Stomach smooth muscle (tissue), 2 donors: ENCODE results near the gene DRAXIN.

Source experiments
- H3K27ac ChIP-seq: one replicate; pipeline ENCODE4 v1.7.0; 2013; ENCODE audit warnings: mild to moderate bottlenecking, low read length, inconsistent platforms
- H3K27me3 ChIP-seq, 2 donors: one replicate each; pipeline ENCODE4 v1.7.0; 2013; ENCODE audit warnings: low read length in 2 of 2; ENCODE audit not compliant: insufficient read depth in 2 of 2, control insufficient read depth in 1 of 2
- H3K36me3 ChIP-seq, 2 donors: one replicate each; pipeline ENCODE4 v1.7.0; 2013; ENCODE audit warnings: low read length in 2 of 2; ENCODE audit not compliant: control insufficient read depth in 2 of 2, insufficient read depth in 2 of 2
- H3K4me1 ChIP-seq: one replicate; pipeline ENCODE4 v1.7.0; 2013; ENCODE audit warnings: low read length; ENCODE audit not compliant: control insufficient read depth, insufficient read depth
- H3K4me3 ChIP-seq, 2 donors: one replicate each; pipeline ENCODE4 v1.7.0; 2013; ENCODE audit warnings: low read length in 2 of 2
- H3K9ac ChIP-seq, 2 donors: one replicate each; pipeline ENCODE4 v1.7.0; 2013; ENCODE audit warnings: low read length in 2 of 2, mild to moderate bottlenecking in 1 of 2
- H3K9me3 ChIP-seq, 2 donors: one replicate each; pipeline ENCODE4 v1.7.0; 2013; ENCODE audit warnings: low read length in 2 of 2; ENCODE audit not compliant: control insufficient read depth in 2 of 2
- donor health status: healthy.
- donor health status: Pancreatic carcinoma.

The DRAXIN gene

GRCh38 chr1:11728126-11728806, 36.8 kb downstream of the DRAXIN start:
- H3K4me3 ChIP-seq = no peak overlapping the region

GRCh38 chr1:11729155-11729497, 37.6 kb downstream of the DRAXIN start:
- Histone ChIP-seq H3K27me3 (no peaks in the 10 kb centered on the region), H3K9ac (no peak overlapping the region), H3K27ac (no peak overlapping the region), H3K4me3 (no peak overlapping the region), H3K9me3 (no peaks in the 10 kb centered on the region), H3K4me1 (peaks cover 25% of the 10 kb centered on the region), H3K36me3 (no peaks in the 10 kb centered on the region)

More at GRCh38 chr1:11728126-11728806, 36.8 kb downstream of the DRAXIN start:
- Histone ChIP-seq H3K27me3 (no peaks in the 10 kb centered on the region), H3K9me3 (no peaks in the 10 kb centered on the region), H3K27ac (no peak overlapping the region), H3K4me1 (peaks cover 25% of the 10 kb centered on the region), H3K9ac (no peak overlapping the region), H3K36me3 (no peaks in the 10 kb centered on the region)

DNA sequence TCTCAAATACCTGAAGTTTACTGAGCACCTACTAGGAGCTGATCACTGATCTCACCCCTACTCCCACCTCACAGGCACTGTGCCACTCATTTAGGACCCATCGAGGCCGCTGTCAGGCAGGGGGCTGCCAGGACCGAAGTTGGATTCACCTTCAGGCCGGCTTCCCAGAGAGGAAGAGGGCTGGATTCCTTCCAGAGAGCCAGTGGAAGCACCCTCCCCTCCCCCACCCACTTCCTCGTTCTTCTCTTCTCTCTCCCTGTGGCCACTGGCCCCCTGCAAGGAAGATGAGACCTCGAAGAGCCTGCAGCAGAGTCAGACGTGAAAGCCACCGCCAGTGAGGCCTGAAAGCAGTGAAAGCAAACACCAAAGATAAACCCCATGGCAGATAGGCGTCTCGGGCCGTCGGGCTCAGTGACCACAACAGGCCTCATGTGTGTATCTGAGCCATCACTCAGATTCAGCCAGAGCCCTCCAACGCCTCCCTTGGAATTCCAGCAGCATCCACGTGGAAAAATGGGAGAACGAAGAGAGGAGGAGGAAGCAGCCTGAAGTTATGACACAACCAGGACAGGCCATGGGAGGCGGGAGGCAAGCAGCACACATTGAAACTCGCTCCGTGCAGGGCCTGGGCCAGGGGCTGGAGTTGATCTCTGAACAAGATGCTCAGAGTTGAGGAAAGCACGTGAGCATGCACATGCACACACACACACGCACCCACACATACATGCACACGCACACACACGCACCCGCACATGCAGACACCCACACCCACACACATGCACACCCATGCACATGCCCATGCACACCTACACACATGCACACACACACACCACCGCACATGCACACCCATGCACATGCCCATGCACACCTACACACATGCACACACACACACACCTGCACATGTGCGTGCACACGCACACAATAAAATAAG, 38.3 kb downstream of the DRAXIN start:
- Histone ChIP-seq H3K27me3 (no peaks in the 10 kb centered on the region), H3K4me1 (peaks cover 25% of the 10 kb centered on the region), H3K4me3 (no peak overlapping the region), H3K36me3 (no peaks in the 10 kb centered on the region), H3K27ac (no peak overlapping the region), H3K9me3 (no peaks in the 10 kb centered on the region), H3K9ac (no peak overlapping the region)

DNA sequence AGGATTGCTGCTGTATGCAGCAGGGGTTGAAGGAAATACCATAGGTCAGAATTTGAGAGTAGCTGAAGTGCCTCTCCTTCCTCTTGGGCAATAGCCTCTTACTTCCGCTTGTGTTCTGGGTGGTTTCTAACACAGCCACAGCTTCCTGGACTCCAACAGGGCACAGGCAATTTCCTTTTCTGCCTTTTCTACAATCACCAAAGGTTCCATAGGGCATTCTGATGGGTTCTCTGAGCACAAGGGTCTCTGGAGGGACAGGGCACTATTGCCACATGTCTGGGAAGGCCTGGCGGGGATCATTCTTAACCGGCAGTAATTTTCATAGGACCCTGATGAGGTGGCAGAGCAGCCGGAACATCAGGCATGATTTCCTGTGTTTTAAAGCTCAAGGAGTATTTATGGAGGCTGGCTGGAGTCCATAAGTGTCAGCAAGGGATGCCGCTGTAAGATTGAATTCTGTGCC, 39.0 kb downstream of the DRAXIN start:
- peaks cover 28% of the 10 kb centered on the region for H3K4me1 ChIP-seq
- H3K36me3 ChIP-seq = no peaks in the 10 kb centered on the region
- H3K9ac ChIP-seq = no peak overlapping the region
- no peaks in the 10 kb centered on the region for H3K27me3 ChIP-seq
- H3K27ac ChIP-seq = no peak overlapping the region
- H3K9me3 ChIP-seq = no peaks in the 10 kb centered on the region
- peak overlapping the region in 1 of 2 donors; percentile 15 for H3K4me3 ChIP-seq

GRCh38 chr1:11731691-11732283, 40.3 kb downstream of the DRAXIN start:
- no peaks in the 10 kb centered on the region for H3K27me3 ChIP-seq
- H3K9ac ChIP-seq = peak overlapping the region; percentile 63 to 86
- H3K36me3 ChIP-seq = no peaks in the 10 kb centered on the region
- H3K4me1 ChIP-seq = peaks cover 41% of the 10 kb centered on the region
- no peaks in the 10 kb centered on the region for H3K9me3 ChIP-seq
- H3K4me3 ChIP-seq = peak overlapping the region; percentile 73 to 84
- peak overlapping the region; percentile 85 for H3K27ac ChIP-seq

DNA sequence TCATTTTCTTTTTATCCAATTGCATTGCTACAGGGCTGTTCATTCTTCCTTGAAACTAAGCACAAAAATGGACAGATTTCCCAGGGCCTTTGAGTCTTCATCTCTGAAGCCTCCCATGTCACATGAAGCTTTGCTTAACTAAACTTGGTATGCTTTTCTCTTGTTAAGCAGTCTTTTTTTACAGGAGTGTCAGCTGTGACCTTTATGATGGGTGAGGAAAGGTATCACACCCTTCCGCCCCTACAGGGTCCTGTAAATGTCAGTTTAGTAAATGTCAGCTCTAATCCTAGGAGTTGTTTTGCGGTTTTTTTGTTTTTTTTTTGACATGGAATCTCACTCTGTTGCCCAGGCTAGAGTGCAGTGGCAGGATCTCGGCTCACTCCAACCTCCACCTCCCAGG, 41.8 kb downstream of the DRAXIN start:
- H3K36me3 ChIP-seq = no peaks in the 10 kb centered on the region
- H3K9me3 ChIP-seq = no peaks in the 10 kb centered on the region
- no peak overlapping the region for H3K9ac ChIP-seq
- no peaks in the 10 kb centered on the region for H3K27me3 ChIP-seq
- H3K4me3 ChIP-seq = no peak overlapping the region
- no peak overlapping the region for H3K27ac ChIP-seq
- peaks cover 49% of the 10 kb centered on the region for H3K4me1 ChIP-seq

GRCh38 chr1:11735531-11735853, 44.0 kb downstream of the DRAXIN start:
- Histone ChIP-seq H3K27ac (peak overlapping the region; percentile 70), H3K9ac (no peak overlapping the region), H3K36me3 (no peaks in the 10 kb centered on the region), H3K27me3 (no peaks in the 10 kb centered on the region), H3K9me3 (no peaks in the 10 kb centered on the region), H3K4me1 (peaks cover 41% of the 10 kb centered on the region), H3K4me3 (peak overlapping the region in 1 of 2 donors; percentile 94)

- peaks cover 39% of the 10 kb centered on the region for H3K4me1 ChIP-seq
- peak within 1 kb of the TSS; percentile 91 to 94 for H3K4me3 ChIP-seq
- H3K27ac ChIP-seq = peak within 1 kb of the TSS; percentile 70
- no peaks in the 10 kb centered on the region for H3K36me3 ChIP-seq
- H3K27me3 ChIP-seq = no peaks in the 10 kb centered on the region
- no peaks in the 10 kb centered on the region for H3K9me3 ChIP-seq
- peak within 1 kb of the TSS; percentile 66 to 91 for H3K9ac ChIP-seq
Observed at GRCh38 chr1:11735854-11736745, 44.6 kb downstream of the DRAXIN start, which contains the start of gene AGTRAP. Gene AGTRAP, plus strand, starts transcription at chr1:11736136. Its CDS starts 73 bp downstream, at chr1:11736209.

DNA sequence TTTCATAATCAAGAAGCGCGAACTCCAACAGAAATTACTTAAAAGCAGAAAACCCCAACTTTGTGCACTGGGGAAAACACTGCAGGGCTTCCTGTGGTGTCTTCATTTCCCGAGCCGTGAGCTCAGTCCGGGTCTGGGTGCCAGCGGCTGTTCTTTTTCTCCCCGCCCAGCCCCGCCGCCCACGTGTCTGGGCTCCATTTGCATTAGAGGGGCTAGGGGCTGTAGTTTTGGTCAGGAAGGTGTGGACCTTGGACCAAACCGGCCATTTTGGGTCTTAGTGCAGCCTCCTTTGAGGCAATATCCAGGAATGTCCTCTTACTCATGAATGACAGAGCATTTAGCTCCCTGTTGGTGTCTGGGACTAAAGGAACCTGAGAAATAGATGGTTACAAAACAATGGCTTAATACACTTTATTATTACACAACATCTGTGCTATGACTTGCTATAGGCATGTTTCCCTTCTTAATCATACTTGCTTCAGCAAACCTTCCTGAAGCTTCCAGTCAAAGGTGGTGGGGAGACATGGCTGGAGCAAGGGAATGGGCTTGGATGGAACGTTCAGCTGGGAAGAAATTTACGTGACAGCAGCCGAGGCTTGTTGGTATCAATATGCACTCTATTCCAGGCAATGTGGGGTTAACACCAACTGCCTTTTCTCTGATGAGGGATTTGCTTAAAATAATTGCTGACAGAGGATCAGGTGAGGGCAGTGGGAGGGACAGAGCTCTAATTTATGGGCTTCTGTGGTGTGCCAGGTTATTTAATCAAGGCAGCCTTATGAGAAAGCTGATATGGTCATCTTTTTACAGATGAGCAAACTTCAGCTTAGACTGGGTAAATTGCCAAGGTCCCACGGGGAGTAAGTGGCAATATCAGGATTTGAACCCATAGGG, 45.5 kb downstream of the DRAXIN start:
- peak overlapping the region; percentile 70 for H3K27ac ChIP-seq

More for the DNA sequence above, 45.5 kb downstream of the DRAXIN start:
- no peaks in the 10 kb centered on the region for H3K9me3 ChIP-seq
- H3K36me3 ChIP-seq = no peaks in the 10 kb centered on the region
- H3K9ac ChIP-seq = peak overlapping the region; percentile 66 to 91
- peaks cover 34% of the 10 kb centered on the region for H3K4me1 ChIP-seq
- peak overlapping the region; percentile 91 to 94 for H3K4me3 ChIP-seq
- H3K27me3 ChIP-seq = no peaks in the 10 kb centered on the region
